Measurements from ENCODE around the gene TULP3.

TULP3 gene

DNA sequence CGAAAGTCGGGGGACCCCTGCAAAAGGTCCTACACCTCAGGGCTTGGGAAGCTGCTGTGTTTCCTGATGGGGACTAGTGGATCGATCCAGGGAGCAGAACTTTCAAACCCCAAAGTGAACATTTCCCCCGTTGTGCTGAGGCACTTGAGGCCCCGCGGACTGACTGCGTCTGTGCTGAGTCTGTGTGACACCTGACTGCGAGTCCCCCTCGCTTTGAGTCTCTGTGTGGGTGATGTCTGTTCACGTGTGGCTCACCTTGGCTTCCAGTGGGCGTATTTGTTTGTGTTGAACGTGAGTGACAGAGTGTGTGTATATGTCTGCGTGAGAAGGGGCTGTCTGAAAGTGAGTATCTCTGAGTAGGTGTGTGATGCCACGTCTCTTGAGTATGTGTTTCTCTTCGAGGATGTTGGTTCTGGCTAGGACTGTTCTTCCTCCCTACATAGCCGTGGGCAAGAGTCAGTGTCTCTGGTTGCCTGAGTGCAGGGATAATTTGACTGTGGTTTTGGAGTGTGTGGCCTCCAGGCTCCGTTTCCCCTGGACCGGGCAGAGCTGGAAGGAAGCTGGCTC, 69.8 kb downstream of the TULP3 start:
- TF ChIP-seq EZH2phosphoT487 (IDR thresholded peaks at IDR 0.05; ENCODE audit: borderline replicate concordance), result no peak
- TF ChIP-seq, protein P1, sequence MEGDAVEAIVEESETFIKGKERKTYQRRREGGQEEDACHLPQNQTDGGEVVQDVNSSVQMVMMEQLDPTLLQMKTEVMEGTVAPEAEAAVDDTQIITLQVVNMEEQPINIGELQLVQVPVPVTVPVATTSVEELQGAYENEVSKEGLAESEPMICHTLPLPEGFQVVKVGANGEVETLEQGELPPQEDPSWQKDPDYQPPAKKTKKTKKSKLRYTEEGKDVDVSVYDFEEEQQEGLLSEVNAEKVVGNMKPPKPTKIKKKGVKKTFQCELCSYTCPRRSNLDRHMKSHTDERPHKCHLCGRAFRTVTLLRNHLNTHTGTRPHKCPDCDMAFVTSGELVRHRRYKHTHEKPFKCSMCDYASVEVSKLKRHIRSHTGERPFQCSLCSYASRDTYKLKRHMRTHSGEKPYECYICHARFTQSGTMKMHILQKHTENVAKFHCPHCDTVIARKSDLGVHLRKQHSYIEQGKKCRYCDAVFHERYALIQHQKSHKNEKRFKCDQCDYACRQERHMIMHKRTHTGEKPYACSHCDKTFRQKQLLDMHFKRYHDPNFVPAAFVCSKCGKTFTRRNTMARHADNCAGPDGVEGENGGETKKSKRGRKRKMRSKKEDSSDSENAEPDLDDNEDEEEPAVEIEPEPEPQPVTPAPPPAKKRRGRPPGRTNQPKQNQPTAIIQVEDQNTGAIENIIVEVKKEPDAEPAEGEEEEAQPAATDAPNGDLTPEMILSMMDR (conservative IDR thresholded peaks at IDR 0.05; ENCODE audit: low read length), result no peak
- no peak overlapping the region for H3K9ac ChIP-seq (ENCODE audit: low read depth, low read length, poor library complexity, severe bottlenecking)
- no peak overlapping the region for H2AFZ ChIP-seq (ENCODE audit: low read length)
- H3K4me3 ChIP-seq (ENCODE audit: low read length, poor library complexity, severe bottlenecking), result no peak overlapping the region
- no peaks in the 10 kb centered on the region for H3K9me3 ChIP-seq (ENCODE audit: insufficient read depth, low read depth, low read length)
- no peaks in the 10 kb centered on the region for H3K4me1 ChIP-seq (ENCODE audit: insufficient read depth, low read length, poor library complexity, severe bottlenecking)
- H3K4me2 ChIP-seq (ENCODE audit: low read depth, low read length, poor library complexity, severe bottlenecking), result no peak overlapping the region
- no peaks in the 10 kb centered on the region for H3K27me3 ChIP-seq (ENCODE audit: insufficient read depth, low read length, poor library complexity, severe bottlenecking)
- H3K36me3 ChIP-seq (ENCODE audit: insufficient read depth, low read length), result no peaks in the 10 kb centered on the region
- no peaks in the 10 kb centered on the region for H3K79me2 ChIP-seq (ENCODE audit: insufficient read depth, low read length)
- H4K20me1 ChIP-seq (ENCODE audit: insufficient read depth, low read length, poor library complexity, severe bottlenecking), result no peaks in the 10 kb centered on the region
- no peaks in the 10 kb centered on the region for H3F3A ChIP-seq (ENCODE audit: low read depth)
- H3K9me2 ChIP-seq (replicated peaks; ENCODE audit: low read depth, low read length), result no peaks in the 10 kb centered on the region

DNA sequence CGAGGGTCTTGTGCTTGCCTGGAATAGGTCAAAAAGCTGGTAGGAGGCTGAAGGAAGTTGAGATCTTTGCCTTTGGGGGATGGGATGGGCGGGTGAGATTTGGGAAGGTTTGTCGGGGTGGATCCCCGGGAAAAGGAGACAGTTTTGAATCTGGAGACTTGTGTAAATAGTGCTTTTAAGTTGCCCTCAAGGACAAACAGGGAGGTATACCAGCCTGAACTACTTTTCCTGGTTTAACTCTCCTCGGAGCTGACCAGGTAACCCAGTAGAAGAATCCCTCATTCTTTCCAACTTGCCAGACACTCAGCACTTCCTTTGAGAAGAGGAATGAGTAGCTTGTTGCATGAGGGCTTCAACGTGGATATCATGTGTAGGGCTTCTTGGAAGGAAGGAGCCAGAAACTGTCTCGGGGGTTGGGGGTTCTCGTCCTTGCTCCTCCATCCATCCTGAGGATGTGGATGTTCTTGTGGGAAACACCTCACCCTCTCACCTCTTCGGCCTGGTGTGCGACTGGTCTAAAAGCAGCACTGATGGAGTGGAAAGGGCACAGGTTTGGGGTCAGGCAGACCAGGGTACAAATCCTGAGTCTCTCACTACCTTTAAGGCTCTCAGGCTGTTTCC, 70.4 kb downstream of the TULP3 start:
- no peak overlapping the region for H2AFZ ChIP-seq (ENCODE audit: low read length)
- no peaks in the 10 kb centered on the region for H3K4me1 ChIP-seq (ENCODE audit: insufficient read depth, low read length, poor library complexity, severe bottlenecking)
- H3K9me3 ChIP-seq (ENCODE audit: insufficient read depth, low read depth, low read length), result no peaks in the 10 kb centered on the region
- H4K20me1 ChIP-seq (ENCODE audit: insufficient read depth, low read length, poor library complexity, severe bottlenecking), result no peaks in the 10 kb centered on the region
- H3K4me3 ChIP-seq (ENCODE audit: low read length, poor library complexity, severe bottlenecking), result no peak overlapping the region
- TF ChIP-seq, protein P1 (conservative IDR thresholded peaks at IDR 0.05; ENCODE audit: low read length), result no peak
- TF ChIP-seq EZH2phosphoT487 (IDR thresholded peaks at IDR 0.05; ENCODE audit: borderline replicate concordance), result no peak
- no peaks in the 10 kb centered on the region for H3K9me2 ChIP-seq (replicated peaks; ENCODE audit: low read depth, low read length)
- H3F3A ChIP-seq (ENCODE audit: low read depth), result no peaks in the 10 kb centered on the region
- no peaks in the 10 kb centered on the region for H3K27me3 ChIP-seq (ENCODE audit: insufficient read depth, low read length, poor library complexity, severe bottlenecking)
- no peak overlapping the region for H3K4me2 ChIP-seq (ENCODE audit: low read depth, low read length, poor library complexity, severe bottlenecking)
- no peaks in the 10 kb centered on the region for H3K36me3 ChIP-seq (ENCODE audit: insufficient read depth, low read length)
- H3K9ac ChIP-seq (ENCODE audit: low read depth, low read length, poor library complexity, severe bottlenecking), result no peak overlapping the region
- no peaks in the 10 kb centered on the region for H3K79me2 ChIP-seq (ENCODE audit: insufficient read depth, low read length)

- H3K36me3 ChIP-seq (ENCODE audit: insufficient read depth, low read length), result no peaks in the 10 kb centered on the region
- TF ChIP-seq, protein P1 (conservative IDR thresholded peaks at IDR 0.05; ENCODE audit: low read length), result no peak
- TF ChIP-seq EZH2phosphoT487 (IDR thresholded peaks at IDR 0.05; ENCODE audit: borderline replicate concordance), result no peak
- no peaks in the 10 kb centered on the region for H4K20me1 ChIP-seq (ENCODE audit: insufficient read depth, low read length, poor library complexity, severe bottlenecking)
- H3K4me2 ChIP-seq (ENCODE audit: low read depth, low read length, poor library complexity, severe bottlenecking), result no peak overlapping the region
- no peaks in the 10 kb centered on the region for H3K79me2 ChIP-seq (ENCODE audit: insufficient read depth, low read length)
- H3K27me3 ChIP-seq (ENCODE audit: insufficient read depth, low read length, poor library complexity, severe bottlenecking), result no peaks in the 10 kb centered on the region
- no peaks in the 10 kb centered on the region for H3K4me1 ChIP-seq (ENCODE audit: insufficient read depth, low read length, poor library complexity, severe bottlenecking)
- H3F3A ChIP-seq (ENCODE audit: low read depth), result no peaks in the 10 kb centered on the region
- no peak overlapping the region for H3K9ac ChIP-seq (ENCODE audit: low read depth, low read length, poor library complexity, severe bottlenecking)
- no peaks in the 10 kb centered on the region for H3K9me3 ChIP-seq (ENCODE audit: insufficient read depth, low read depth, low read length)
- H2AFZ ChIP-seq (ENCODE audit: low read length), result no peak overlapping the region
- no peaks in the 10 kb centered on the region for H3K9me2 ChIP-seq (replicated peaks; ENCODE audit: low read depth, low read length)
- no peak overlapping the region for H3K4me3 ChIP-seq (ENCODE audit: low read length, poor library complexity, severe bottlenecking)
Observed at GRCh38 chr12:2961705-2962104, 71.0 kb downstream of the TULP3 start.
